ENCODE results near the gene MXD1. TPM values are rescaled to one million over a fixed set of nuclear protein-coding genes. Genes with fewer than 3 reads are reported as not detected.
"Not testable (repeated sequence)": the region's sequence is repeated elsewhere in the genome, so short reads cannot be mapped to it uniquely, and the experiment has no call there.

The MXD1 gene
- total RNA-seq, 1 donor from 2014 or later = 4.0 TPM

DNA sequence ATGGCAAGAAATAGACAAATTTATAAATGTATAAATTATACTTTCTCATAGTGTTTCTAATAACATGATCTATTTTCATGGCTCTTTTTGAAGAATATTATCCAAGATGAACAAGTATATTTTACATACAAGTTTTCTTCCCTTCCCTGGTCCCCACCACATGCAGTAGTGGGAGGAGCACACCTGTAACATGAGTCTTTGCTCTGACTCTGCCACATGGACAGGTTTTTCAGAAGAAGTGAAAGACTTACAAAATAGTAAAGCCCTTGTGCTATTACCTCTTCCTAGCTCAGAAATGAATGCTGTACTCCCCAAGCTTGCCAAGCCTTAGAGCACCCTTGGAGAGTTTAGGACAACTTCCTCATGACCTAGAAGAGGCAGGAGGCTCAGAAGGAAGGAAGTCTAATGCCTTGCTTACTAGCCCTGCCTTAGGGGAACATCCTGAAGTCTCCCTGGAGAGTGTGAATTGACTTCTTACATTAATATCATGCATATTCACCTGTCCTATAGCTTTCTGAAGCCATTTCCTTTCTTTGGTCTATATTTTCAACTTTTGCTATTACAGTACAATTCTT is 18.4 kb downstream of the MXD1 start:
- no peak for DNase-seq (ENCODE audit: low read depth, low spot score)

DNA sequence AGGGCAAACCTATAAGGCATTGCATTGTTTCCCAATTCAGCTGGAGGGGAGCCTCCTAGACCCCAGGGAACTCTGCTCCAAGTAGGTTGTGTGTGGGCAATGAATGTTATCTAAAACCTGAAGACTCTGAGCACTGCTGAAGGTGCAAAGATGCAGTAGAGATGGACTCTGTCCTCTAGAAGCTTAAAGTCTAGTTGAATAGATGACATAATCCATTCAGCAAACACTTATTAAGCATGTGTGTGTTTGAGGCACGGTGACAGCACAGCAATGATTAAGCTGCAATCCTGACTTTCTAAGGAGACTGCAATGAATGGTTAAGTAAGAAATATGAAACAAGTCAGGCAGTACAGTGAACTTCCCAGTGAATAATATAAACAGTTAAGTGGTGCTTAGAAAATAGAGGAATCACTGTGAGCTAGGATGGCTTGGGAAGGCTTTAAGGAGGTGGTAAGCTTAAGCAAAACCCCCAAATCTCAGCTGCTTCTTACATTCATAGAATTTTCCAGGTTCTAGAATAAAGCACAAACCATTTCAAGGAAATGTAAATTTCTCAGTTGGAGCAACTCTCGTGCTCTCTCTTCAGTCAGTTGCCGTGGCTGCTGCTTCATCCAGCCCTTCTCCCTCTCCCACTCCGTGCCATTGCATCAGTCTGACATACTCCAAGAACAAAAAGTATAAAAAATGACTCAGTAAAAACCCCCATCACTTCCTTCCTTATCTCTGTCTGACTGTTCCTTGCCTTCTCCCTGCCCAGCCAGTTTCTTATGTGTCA is 19.1 kb downstream of the MXD1 start:
- peak; percentile 77 for DNase-seq (ENCODE audit: low read depth, low spot score)

DNA sequence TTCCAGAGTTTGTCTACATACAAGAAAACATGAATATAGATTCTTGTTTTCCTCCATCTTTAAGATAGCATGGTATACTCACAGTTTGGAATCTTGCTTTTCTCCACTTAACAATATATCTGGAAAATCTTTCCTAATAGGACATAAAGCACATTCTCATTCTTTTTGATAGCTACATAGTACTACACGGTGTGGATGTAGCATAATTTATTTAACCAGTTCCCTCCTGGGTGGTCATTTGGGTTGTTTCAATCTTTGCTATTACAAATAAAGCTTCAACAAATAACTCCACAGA is 19.7 kb downstream of the MXD1 start:
- DNase-seq (ENCODE audit: low read depth, low spot score) = no peak

DNA sequence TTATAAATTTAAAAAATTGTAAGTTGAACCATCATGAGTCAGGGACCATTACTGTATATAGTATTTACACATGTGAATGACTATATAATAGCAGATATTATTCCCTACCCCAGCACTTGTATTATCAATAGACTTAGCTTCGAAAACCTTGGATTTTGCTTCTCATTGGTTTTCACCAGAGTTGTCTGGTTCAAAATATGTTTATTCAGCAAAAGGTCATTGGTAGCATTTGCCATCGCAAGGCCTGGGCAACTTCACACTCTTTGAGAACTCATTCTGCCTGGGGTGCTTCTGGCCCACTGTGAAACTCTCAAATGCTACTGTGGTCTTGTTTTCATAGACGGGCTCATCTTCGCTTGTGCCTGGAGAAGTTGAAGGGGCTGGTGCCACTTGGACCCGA is 20.1 kb downstream of the MXD1 start:
- no peak for DNase-seq (ENCODE audit: low read depth, low spot score)

GRCh38 chr2:69936906-69937305 is 22.0 kb downstream of the MXD1 start:
- no peak for DNase-seq (ENCODE audit: low read depth, low spot score)

- no peak for DNase-seq (ENCODE audit: low read depth, low spot score)
Observed at GRCh38 chr2:69937968-69938367, 23.1 kb downstream of the MXD1 start.

DNA sequence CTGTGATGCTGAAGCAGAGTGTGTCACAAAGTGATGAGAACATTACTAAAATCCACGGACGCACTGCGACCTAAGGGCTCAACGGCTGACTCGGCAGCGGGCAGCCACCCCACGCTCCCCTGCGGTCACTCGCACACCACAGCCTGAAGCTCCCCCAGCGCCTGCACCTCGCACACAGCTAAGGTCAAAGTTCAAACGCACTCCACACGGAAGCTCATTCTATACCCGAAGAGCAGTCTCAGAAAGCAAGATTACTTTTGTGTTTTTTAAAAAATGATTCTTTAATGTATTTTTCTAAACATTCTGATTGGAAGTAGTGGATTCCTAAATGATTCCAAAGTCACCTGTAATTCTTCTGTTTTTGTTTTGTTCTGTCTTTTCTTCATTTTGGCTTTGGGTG is 24.8 kb downstream of the MXD1 start:
- DNase-seq (ENCODE audit: low read depth, low spot score) = no peak

DNA sequence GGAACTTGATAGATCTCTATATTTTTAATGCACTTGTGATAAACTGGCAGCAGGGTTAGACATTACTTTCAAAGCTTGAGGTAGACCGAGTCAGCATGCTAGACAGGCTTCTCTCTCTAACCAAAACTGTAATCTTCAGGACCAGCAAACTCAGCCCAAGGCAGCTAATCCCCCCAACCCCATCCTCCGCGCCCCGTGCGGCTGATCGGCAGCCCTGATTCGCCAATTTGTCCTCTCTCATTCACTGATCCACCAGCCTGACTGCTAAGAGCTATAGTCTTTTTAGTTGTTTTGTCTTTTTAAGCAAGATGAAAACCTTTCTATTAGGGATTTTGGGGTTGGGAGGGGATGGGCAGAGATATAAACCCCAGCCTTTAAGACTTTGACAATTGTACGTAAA is 25.8 kb downstream of the MXD1 start:
- DNase-seq (ENCODE audit: low read depth, low spot score) = no peak

- DNase-seq (ENCODE audit: low read depth, low spot score) = no peak
Observed at GRCh38 chr2:69943000-69943842, 28.3 kb downstream of the MXD1 start.

GRCh38 chr2:69943843-69944525 is 29.1 kb downstream of the MXD1 start:
- DNase-seq (ENCODE audit: low read depth, low spot score) = no peak

DNA sequence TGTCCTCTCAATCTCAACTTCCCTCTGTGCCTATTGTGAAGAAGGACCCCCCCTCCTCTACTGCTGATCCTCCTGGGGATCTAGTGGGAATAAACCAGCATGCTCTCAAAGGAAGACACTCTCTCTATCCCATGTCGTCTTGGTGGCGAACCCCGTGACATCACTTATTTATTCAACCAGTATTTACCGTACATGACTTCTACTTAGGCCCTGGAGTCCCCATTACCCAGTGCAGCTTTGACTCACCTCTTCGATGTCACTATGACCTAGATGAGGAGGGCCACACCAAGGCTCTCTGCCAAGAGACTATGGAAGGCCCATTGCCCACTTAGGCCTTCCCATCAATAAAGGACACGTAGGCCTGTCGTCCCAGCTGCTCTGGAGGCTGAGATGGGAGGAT is 29.8 kb downstream of the MXD1 start:
- DNase-seq (ENCODE audit: low read depth, low spot score) = no peak

DNA sequence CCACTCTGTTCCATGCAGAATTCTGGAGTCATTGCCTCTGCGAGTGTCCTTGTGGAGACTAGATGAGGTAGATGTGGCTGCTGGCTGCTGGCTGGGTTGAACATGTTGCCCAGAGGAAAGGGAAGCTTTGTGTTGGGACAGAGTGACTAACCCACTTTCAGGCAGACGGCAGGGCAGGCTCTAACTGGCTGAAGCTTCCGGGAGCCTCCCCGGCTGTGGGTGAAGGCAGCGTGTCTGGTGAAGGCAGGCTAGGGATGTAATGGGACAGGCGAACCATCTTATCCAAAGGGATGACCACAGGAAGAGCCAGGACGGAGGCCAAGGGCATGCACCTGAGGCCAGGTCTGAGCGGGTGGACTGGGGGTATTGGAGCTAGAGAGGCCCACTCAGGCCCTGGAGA is 30.5 kb downstream of the MXD1 start:
- no peak for DNase-seq (ENCODE audit: low read depth, low spot score)

DNA sequence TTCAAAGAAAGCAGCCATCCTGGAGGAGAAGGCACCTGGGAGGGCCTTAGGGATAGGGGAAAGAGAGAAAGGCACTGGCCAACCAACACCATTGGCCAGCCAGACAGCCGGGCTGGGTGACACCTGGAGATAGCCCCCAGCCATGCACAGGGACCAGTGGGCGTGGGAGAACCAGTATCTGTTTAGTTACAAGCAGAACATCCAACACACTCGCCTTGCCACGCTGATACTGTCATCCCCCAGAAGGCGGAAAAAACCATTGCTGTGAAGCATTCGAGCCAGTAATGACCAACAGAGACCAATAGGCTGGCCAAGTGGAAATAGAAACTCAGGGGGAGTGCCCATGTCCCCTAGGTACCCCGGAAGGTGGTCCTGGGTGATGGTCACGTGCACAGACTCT is 31.0 kb downstream of the MXD1 start:
- no peak for DNase-seq (ENCODE audit: low read depth, low spot score)

DNA sequence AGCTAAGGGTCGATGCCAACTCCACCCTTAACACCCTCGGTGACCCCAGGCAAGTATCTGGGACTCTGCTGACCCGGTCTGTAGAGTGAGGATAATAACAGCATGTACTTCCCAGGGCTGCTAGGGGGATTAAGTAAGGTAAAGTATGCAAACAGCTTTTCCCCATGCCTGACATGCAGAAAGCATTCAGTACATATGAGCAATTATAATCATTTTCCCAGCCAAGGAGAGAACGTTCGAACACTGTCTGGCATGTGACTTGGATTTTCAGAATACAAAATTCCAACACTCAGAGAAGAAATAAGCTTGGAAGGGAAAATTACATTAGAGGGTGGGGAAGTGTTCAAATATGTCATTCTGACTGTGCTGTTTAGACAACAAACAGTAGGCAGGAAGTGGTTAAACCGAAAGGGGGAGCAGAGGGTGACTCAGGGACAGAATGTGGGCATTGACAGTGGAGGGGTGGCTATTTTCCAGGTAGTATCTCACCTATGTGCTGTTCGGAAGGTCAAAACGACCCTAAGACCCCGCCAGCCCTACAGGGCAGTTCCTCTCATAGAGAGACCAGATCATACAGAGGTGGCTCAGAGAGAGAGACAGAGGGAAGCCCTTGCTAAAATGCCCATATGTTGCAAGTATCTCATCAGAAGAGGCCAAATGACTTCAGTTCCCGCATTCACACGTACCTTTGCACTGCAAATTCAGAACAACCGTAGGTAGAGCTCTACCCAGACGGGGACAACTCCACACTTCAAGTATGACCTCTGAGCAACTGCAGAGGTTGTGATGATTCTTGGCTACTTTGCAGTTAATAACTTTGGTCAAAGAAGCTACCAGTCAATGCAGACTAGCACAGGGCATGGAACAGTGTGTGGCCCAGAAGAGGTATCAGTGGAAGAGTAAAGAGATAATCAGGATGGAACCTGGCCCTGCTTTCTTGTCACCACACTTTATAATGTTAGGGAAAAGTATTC is 31.7 kb downstream of the MXD1 start:
- no peak for DNase-seq (ENCODE audit: low read depth, low spot score)

- no peak for DNase-seq (ENCODE audit: low read depth, low spot score)
Observed at GRCh38 chr2:69947325-69947931, 32.5 kb downstream of the MXD1 start.

DNA sequence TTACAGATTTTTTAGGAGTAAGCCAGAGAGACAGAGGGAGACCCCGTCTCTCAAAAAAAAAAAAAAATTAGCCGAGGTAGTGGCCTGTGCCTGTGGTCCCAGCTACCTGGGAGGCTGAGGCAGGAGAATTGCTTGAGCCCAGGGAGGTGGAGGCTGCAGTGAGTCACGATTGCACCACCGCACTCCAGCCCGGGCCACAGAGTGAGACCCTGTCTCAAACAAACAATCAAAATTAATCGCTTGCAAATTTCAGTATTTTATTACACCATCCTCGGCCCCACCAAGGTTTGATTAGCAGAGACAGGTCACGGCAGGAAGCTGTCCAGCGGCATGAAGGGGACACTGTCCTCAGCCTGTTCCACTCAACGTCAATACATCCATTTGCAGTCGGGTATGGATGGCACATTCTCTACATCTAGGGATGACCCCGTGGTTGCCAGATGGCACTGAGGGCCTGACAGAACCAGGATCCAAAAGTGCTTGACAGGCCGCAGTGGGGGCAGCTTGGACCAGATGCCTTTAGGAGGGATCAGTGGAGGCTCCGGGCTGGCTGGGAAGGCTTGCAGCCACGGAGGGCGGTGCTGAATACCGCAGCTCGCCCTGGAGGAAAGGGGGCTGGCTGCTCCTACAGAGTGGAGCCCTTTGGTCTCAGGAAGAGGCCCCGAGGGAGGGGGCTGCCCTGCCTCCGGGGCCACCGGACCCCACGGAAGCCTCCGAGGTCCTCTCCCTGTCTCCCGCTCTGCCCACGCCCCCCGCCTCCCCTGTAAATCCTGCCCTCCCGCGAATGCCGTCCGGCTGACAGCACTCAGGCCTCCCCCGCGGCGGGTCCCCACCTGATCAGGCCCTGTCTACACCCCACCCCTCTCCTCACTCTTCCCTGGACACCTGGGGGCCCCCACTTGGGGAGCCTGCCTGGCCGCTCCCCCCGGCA is 33.4 kb downstream of the MXD1 start:
- no peak for DNase-seq (ENCODE audit: low read depth, low spot score)

GRCh38 chr2:69948963-69949645 is 34.2 kb downstream of the MXD1 start:
- no peak for DNase-seq (ENCODE audit: low read depth, low spot score)

DNA sequence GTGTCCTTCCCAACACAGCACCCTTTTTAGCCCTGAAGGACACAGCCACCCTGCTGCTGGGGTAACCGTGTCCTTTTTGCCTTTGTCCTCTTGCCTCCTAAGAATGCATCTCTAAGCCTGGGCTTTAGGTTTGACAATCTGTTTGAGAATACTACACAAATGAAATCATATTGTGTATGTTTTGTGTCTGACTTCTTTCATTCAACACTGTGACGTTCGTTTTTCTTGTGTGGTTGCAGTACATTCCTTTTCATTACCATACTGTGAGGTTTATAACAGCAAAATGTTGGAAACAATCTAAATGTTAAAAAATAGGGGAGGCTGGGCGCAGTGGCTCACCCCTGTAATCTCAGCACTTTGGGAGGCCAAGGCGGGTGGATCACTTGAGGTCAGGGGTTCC is 35.3 kb downstream of the MXD1 start:
- no peak for DNase-seq (ENCODE audit: low read depth, low spot score)

DNA sequence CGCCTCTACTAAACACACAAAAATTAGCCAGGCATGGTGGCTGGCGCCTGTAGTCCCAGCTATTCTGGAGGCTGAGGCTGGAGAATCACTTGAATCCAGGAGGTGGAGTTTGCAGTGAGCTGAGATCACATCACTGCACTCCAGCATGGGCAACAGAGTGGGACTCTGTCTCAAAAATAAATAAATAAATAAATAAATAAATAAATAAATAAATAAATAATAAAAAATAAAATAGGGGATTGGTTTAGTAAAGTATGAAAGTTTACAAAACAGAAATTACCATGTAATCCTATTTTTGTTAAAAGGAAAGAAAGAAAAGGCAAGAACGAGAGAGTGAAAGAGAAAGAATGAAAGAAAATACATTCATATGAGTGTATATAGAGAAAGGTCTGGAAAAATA is 35.8 kb downstream of the MXD1 start:
- DNase-seq (ENCODE audit: low read depth, low spot score) = not testable (repeated sequence)
